Panc1 (cell line): ENCODE measurements around the gene GALT. TPM values are rescaled to one million over a fixed set of nuclear protein-coding genes. Genes with fewer than 3 reads are reported as not detected.

Experiments used
- ATAC-seq: fragments of 200-7000 bp; cut with Tn5 transposase; 2 replicates; pipeline ENCODE4 v1.9.1; 2020; ENCODE audit warnings: mild to moderate bottlenecking, moderate library complexity
- BruUV-seq: library from RNA; stranded (reverse); fragments of 400-500 nt; replicated peaks from 2 replicates; lab custom pipeline; 2021; lab: Mats Ljungman, UMichigan
- CTCF ChIA-PET: fragments of 300-600 bp; sonication (Branson Sonifier 250); formaldehyde crosslinking; loops from one replicate; lab custom pipeline; 2022; ENCODE audit warnings: antibody characterized with exemption; lab: Charles Lee
- POLR2A ChIA-PET: fragments of 300-600 bp; sonication (Branson Sonifier 250); formaldehyde crosslinking; loops from one replicate; lab custom pipeline; 2022; ENCODE audit warnings: antibody characterized with exemption; lab: Charles Lee
- DNase-seq: peaks from one replicate; pipeline ENCODE4 v3.0.0-alpha.2; 2010; ENCODE audit warnings: low read depth, low spot score
- H3K27ac ChIP-seq: 2 replicates; pipeline ENCODE4 v1.5.1; 2011; ENCODE audit warnings: mild to moderate bottlenecking, low read length, inconsistent platforms
- H3K27me3 ChIP-seq: fragments of 200-500 bp; sonication (Bioruptor generic); 2 replicates; pipeline ENCODE4 v1.6.0; 2014; ENCODE audit warnings: low read length, inconsistent platforms; ENCODE audit not compliant: control insufficient read depth, insufficient read depth
- H3K36me3 ChIP-seq: fragments of 200-500 bp; sonication (Bioruptor generic); 2 replicates; pipeline ENCODE4 v1.5.1; 2014; ENCODE audit warnings: inconsistent platforms, mild to moderate bottlenecking, low read length, moderate library complexity; ENCODE audit not compliant: control insufficient read depth, insufficient read depth
- H3K4me1 ChIP-seq: 2 replicates; pipeline ENCODE4 v1.5.1; 2011; ENCODE audit warnings: inconsistent platforms, mild to moderate bottlenecking, low read length, moderate library complexity; ENCODE audit not compliant: control insufficient read depth, insufficient read depth
- H3K4me3 ChIP-seq, 2 experiments: 2 replicates each; pipeline ENCODE4 v1.5.1; 2011 to 2012; ENCODE audit warnings: low read depth in 2 of 2, low read length in 2 of 2, mild to moderate bottlenecking in 2 of 2, inconsistent platforms in 1 of 2, moderate library complexity in 1 of 2
- H3K9me3 ChIP-seq: fragments of 200-500 bp; sonication (Bioruptor generic); 2 replicates; pipeline ENCODE4 v1.5.1; 2014; ENCODE audit warnings: low read depth, mild to moderate bottlenecking, inconsistent platforms, low read length, moderate library complexity; ENCODE audit not compliant: control insufficient read depth, insufficient read depth
- POLR2AphosphoS5 ChIP-seq: IDR thresholded peaks from 2 replicates; pipeline ENCODE4 v1.6.1; 2012; ENCODE audit warnings: mild to moderate bottlenecking, low read depth, low read length, moderate library complexity
- REST ChIP-seq, 2 experiments: IDR thresholded peaks; 2 replicates each; pipeline ENCODE4 v1.6.1; 2011 to 2012; ENCODE audit warnings: low read depth in 2 of 2, control low read depth in 1 of 2, low read length in 1 of 2, mild to moderate bottlenecking in 1 of 2, moderate library complexity in 1 of 2; ENCODE audit not compliant: insufficient read depth in 1 of 2
- SIN3A ChIP-seq: IDR thresholded peaks from 2 replicates; pipeline ENCODE4 v1.6.1; 2012; ENCODE audit warnings: low read depth, mild to moderate bottlenecking, low read length, moderate library complexity, borderline replicate concordance; ENCODE audit not compliant: insufficient read depth
- TCF7L2 ChIP-seq: IDR thresholded peaks from 2 replicates; pipeline ENCODE4 v1.6.1; 2011; ENCODE audit warnings: mild to moderate bottlenecking, low read depth, low read length, inconsistent platforms
- in situ Hi-C: cut with HindIII; loops from 2 replicates; pipeline ENCODE4 v1.10.0; 2016; ENCODE audit warnings: low sequenced_read_pairs, low pct_unique_long_range_greater_than_20kb
- intact Hi-C: fragments of 100-400 bp; cut with micrococcal nuclease; formaldehyde crosslinking; loops from one replicate; pipeline ENCODE4 v1.10.0; 2022; ENCODE audit not compliant: unreplicated experiment
- total RNA-seq: library from RNA; stranded (reverse); gene quantifications from one replicate; pipeline ENCODE4 v1.2.1, GENCODE V29; 2021; ENCODE audit not compliant: unreplicated experiment
- TF ChIP-seq, protein P1 (sequence below): fragments of 450-650 bp; IDR thresholded peaks from 2 replicates; pipeline ENCODE4 v1.5.1; 2017; ENCODE audit warnings: mild to moderate bottlenecking

Gene GALT
- total RNA-seq, 1 experiment from 2014 or later, result 42.5 TPM

- BruUV-seq, result no TSS peak
- CTCF ChIA-PET, result no interaction called here
- no peak for DNase-seq
- H3K27me3 ChIP-seq, result no peaks in the 10 kb centered on the region
- H3K9me3 ChIP-seq, result no peaks in the 10 kb centered on the region
- H3K36me3 ChIP-seq, result no peaks in the 10 kb centered on the region
- intact Hi-C loops, result no loop called here
- H3K4me3 ChIP-seq, result no peak overlapping the region
- in situ Hi-C loops, result no loop called here
- H3K27ac ChIP-seq, result no peak overlapping the region
- H3K4me1 ChIP-seq, result no peaks in the 10 kb centered on the region
- TF ChIP-seq SIN3A (no peak), POLR2AphosphoS5 (no peak), REST (IDR thresholded peaks at IDR 0.05; ENCODE audit: insufficient read depth in 1 of 2, low read depth in 2 of 2, low read length in 1 of 2) (no peak), TCF7L2 (no peak)
- TF ChIP-seq, protein P1, sequence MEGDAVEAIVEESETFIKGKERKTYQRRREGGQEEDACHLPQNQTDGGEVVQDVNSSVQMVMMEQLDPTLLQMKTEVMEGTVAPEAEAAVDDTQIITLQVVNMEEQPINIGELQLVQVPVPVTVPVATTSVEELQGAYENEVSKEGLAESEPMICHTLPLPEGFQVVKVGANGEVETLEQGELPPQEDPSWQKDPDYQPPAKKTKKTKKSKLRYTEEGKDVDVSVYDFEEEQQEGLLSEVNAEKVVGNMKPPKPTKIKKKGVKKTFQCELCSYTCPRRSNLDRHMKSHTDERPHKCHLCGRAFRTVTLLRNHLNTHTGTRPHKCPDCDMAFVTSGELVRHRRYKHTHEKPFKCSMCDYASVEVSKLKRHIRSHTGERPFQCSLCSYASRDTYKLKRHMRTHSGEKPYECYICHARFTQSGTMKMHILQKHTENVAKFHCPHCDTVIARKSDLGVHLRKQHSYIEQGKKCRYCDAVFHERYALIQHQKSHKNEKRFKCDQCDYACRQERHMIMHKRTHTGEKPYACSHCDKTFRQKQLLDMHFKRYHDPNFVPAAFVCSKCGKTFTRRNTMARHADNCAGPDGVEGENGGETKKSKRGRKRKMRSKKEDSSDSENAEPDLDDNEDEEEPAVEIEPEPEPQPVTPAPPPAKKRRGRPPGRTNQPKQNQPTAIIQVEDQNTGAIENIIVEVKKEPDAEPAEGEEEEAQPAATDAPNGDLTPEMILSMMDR, result no peak
- no peak for ATAC-seq
- POLR2A ChIA-PET, result no interaction called here
These were observed 47.1 kb downstream of the GALT start for GRCh38 chr9:34693560-34693959.

DNA sequence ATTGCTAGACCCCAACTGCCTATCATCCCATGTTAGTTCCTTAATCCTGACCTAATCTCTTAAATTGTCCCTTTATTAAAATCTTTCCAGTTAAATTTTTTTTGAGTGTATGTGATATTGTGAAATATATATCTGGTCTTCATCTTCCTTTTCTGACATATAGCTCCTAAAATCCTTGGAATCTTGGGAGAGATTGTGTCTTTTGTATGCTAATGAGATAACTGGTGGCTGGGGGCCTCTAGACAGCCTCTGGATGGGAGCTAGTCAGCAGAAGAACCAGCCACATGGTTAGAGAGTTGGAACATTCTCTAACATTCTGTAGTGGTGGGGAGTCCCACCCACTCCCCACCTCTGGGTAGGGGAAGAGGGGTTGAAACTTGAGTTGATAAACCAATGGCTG lies 48.3 kb downstream of the GALT start:
- Histone ChIP-seq H3K27me3 (no peaks in the 10 kb centered on the region; the same call in 1 of the 2 replicates), H3K36me3 (no peaks in the 10 kb centered on the region), H3K9me3 (no peaks in the 10 kb centered on the region), H3K4me3 (no peak overlapping the region), H3K27ac (no peak overlapping the region), H3K4me1 (no peaks in the 10 kb centered on the region)
- intact Hi-C loops, result no loop called here
- CTCF ChIA-PET, result no interaction called here
- TF ChIP-seq, protein P1, result no peak
- TF ChIP-seq SIN3A (no peak), POLR2AphosphoS5 (no peak), TCF7L2 (no peak), REST (IDR thresholded peaks at IDR 0.05; ENCODE audit: insufficient read depth in 1 of 2, low read depth in 2 of 2, low read length in 1 of 2) (no peak)
- in situ Hi-C loops, result no loop called here
- POLR2A ChIA-PET, result no interaction called here
- no peak for ATAC-seq
- DNase-seq, result no peak
- no TSS peak for BruUV-seq

Other genes with a start within 250 kb of the GALT start
- gene FAM219A, start 188.1 kb upstream of the GALT start, total RNA-seq, result 38.6 TPM
- 2.2 TPM for gene DNAI1, start 187.9 kb upstream of the GALT start, total RNA-seq
- 7.2 TPM for gene ENHO, start 123.7 kb upstream of the GALT start, total RNA-seq
- gene CNTFR, start 57.0 kb upstream of the GALT start, total RNA-seq, result 2.7 TPM
- gene RPP25L, start 34.6 kb upstream of the GALT start, total RNA-seq, result 30.4 TPM
- gene DCTN3, start 26.2 kb upstream of the GALT start, total RNA-seq, result 110 TPM
- 0.33 TPM for gene ARID3C, start 17.6 kb upstream of the GALT start, total RNA-seq
- 131 TPM for gene SIGMAR1, start 8.9 kb upstream of the GALT start, total RNA-seq
- 21.6 TPM for gene IL11RA, start 5.5 kb downstream of the GALT start, total RNA-seq
- 0.95 TPM for gene CCL27, start 16.0 kb downstream of the GALT start, total RNA-seq
- not detected for gene CCL19, start 44.6 kb downstream of the GALT start, total RNA-seq
- gene CCL21, start 63.5 kb downstream of the GALT start, total RNA-seq, result not detected